Thymus (tissue), 11 donors: Measurements from ENCODE around the gene EOLA2. TPM values are rescaled to one million over a fixed set of nuclear protein-coding genes. Genes with fewer than 3 reads are reported as not detected.
"Not testable (repeated sequence)": the region's sequence is repeated elsewhere in the genome, so short reads cannot be mapped to it uniquely, and the experiment has no call there.

Experiments
- DNase-seq, 9 donors: peaks; one replicate each; pipeline ENCODE4 v3.0.0-alpha.2; 2013; ENCODE audit warnings: low spot score in 9 of 9, low read depth in 6 of 9, missing footprints in 1 of 9
- H3K27ac ChIP-seq, 2 donors: one replicate each; pipeline ENCODE4 v1.5.1; 2013; ENCODE audit warnings: control low read depth in 1 of 2, low read depth in 1 of 2, low read length in 1 of 2, mild to moderate bottlenecking in 1 of 2, moderate library complexity in 1 of 2
- H3K27me3 ChIP-seq, 2 donors: one replicate each; pipeline ENCODE4 v1.5.1; 2013; ENCODE audit warnings: low read length in 1 of 2; ENCODE audit not compliant: control insufficient read depth in 2 of 2, insufficient read depth in 1 of 2
- H3K36me3 ChIP-seq, 2 donors: one replicate each; pipeline ENCODE4 v1.5.1; 2013; ENCODE audit warnings: low read length in 1 of 2, mild to moderate bottlenecking in 1 of 2, moderate library complexity in 1 of 2; ENCODE audit not compliant: control insufficient read depth in 2 of 2, insufficient read depth in 2 of 2
- H3K4me1 ChIP-seq, 2 donors: one replicate each; pipeline ENCODE4 v1.5.1; 2013; ENCODE audit warnings: low read length in 2 of 2; ENCODE audit not compliant: control insufficient read depth in 2 of 2, insufficient read depth in 2 of 2
- H3K4me3 ChIP-seq, 2 donors: one replicate each; pipeline ENCODE4 v1.5.1; 2013; ENCODE audit warnings: low read length in 2 of 2, control low read depth in 1 of 2, mild to moderate bottlenecking in 1 of 2
- H3K9me3 ChIP-seq, 2 donors: one replicate each; pipeline ENCODE4 v1.5.1; 2013; ENCODE audit warnings: low read length in 1 of 2, mild to moderate bottlenecking in 1 of 2; ENCODE audit not compliant: control insufficient read depth in 2 of 2, insufficient read depth in 1 of 2
- WGBS: extraction: QIAGEN DNeasy Blood & Tissue Kit; methylation state at CpG from one replicate; pipeline ENCODE4 v1.1.7; 2013; 5-methylcytosine and 5-hydroxymethylcytosine counted together
- polyA plus RNA-seq: library from polyadenylated mRNA; stranded (reverse); fragments of 200-250 nt; gene quantifications from one replicate; pipeline ENCODE4 v1.2.3, GENCODE V29; 2013
- total RNA-seq: library from RNA; stranded (reverse); fragments of 120-200 nt; gene quantifications from one replicate; pipeline ENCODE4 v1.2.4, GENCODE V29; 2013
- donor health status: healthy.

Gene EOLA2
- total and polyA plus RNA-seq, 2 donors, result 20.4 to 57.3 TPM

- Histone ChIP-seq H3K4me3 (no peak overlapping the region), H3K9me3 (no peaks in the 10 kb centered on the region), H3K27me3 (no peaks in the 10 kb centered on the region), H3K4me1 (no peaks in the 10 kb centered on the region), H3K27ac (no peak overlapping the region), H3K36me3 (peaks cover 2 to 9% of the 10 kb centered on the region in 2 donors)
- WGBS, result 16% methylated on average over 1 of the region's 1 CpG
- DNase-seq, result peak in 5 of 9 donors; percentile 4 to 37 (median 13)
Measured at GRCh38 chrX:149950681-149951080, 12.4 kb upstream of the EOLA2 start.

- H3K4me1 ChIP-seq, result no peaks in the 10 kb centered on the region
- 93% methylated on average over 6 of the region's 6 CpGs for WGBS
- H3K27me3 ChIP-seq, result no peaks in the 10 kb centered on the region
- DNase-seq, result no peak
- no peak overlapping the region for H3K4me3 ChIP-seq
- peaks cover 2 to 12% of the 10 kb centered on the region in 2 donors for H3K36me3 ChIP-seq
- no peaks in the 10 kb centered on the region for H3K9me3 ChIP-seq
- H3K27ac ChIP-seq, result no peak overlapping the region
Measured at GRCh38 chrX:149949743-149950436, 11.6 kb upstream of the EOLA2 start.

- H3K27me3 ChIP-seq, result no peaks in the 10 kb centered on the region
- no peaks in the 10 kb centered on the region for H3K4me1 ChIP-seq
- H3K4me3 ChIP-seq, result no peak overlapping the region
- DNase-seq, result no peak
- peaks cover 5 to 15% of the 10 kb centered on the region in 2 donors for H3K36me3 ChIP-seq
- H3K9me3 ChIP-seq, result no peaks in the 10 kb centered on the region
- H3K27ac ChIP-seq, result no peak overlapping the region
- 59% methylated on average over 3 of the region's 3 CpGs for WGBS
Measured at GRCh38 chrX:149948016-149948415, 9.7 kb upstream of the EOLA2 start.

- WGBS, result no CpG with 5 or more reads among the region's 3 CpGs
- DNase-seq, result not testable (repeated sequence)
- peaks cover 5 to 15% of the 10 kb centered on the region in 2 donors for H3K36me3 ChIP-seq
Measured at GRCh38 chrX:149946932-149947331, 8.6 kb upstream of the EOLA2 start.

GRCh38 chrX:149945820-149946219, 7.5 kb upstream of the EOLA2 start:
- not testable (repeated sequence) for H3K9me3 ChIP-seq, H3K4me1 ChIP-seq, H3K27ac ChIP-seq, H3K27me3 ChIP-seq, H3K4me3 ChIP-seq, DNase-seq
- H3K36me3 ChIP-seq, result peaks cover 5 to 15% of the 10 kb centered on the region in 2 donors
- 99% methylated on average over 7 of the region's 9 CpGs for WGBS

More at GRCh38 chrX:149946932-149947331, 8.6 kb upstream of the EOLA2 start:
- not testable (repeated sequence) for H3K9me3 ChIP-seq, H3K27ac ChIP-seq, H3K4me1 ChIP-seq, H3K27me3 ChIP-seq, H3K4me3 ChIP-seq

- H3K9me3 ChIP-seq, DNase-seq, H3K27ac ChIP-seq, H3K27me3 ChIP-seq, H3K4me3 ChIP-seq, H3K4me1 ChIP-seq: not testable (repeated sequence)
- peaks cover 5 to 15% of the 10 kb centered on the region in 2 donors for H3K36me3 ChIP-seq
- 97% methylated on average over 11 of the region's 11 CpGs for WGBS
Measured at GRCh38 chrX:149945087-149945670, 6.9 kb upstream of the EOLA2 start.

GRCh38 chrX:149940674-149941024, 2.4 kb upstream of the EOLA2 start:
- 36% methylated on average over 10 of the region's 11 CpGs for WGBS
- DNase-seq, result not testable (repeated sequence)

GRCh38 chrX:149939905-149940673, 1.8 kb upstream of the EOLA2 start:
- peaks cover 0 to 9% of the 10 kb centered on the region in 2 donors for H3K4me1 ChIP-seq
- H3K27ac ChIP-seq, result peak overlapping the region; percentile 92 to 98
- H3K9me3 ChIP-seq, result peaks cover 0 to 8% of the 10 kb centered on the region in 2 donors
- WGBS, result under 1% methylated on average over 27 of the region's 27 CpGs
- peak; percentile 72 to 95 (median 89) for DNase-seq
- H3K4me3 ChIP-seq, result peak overlapping the region; percentile 49 to 59
- H3K36me3 ChIP-seq, result peaks cover 3% of the 10 kb centered on the region in 2 donors
- H3K27me3 ChIP-seq, result no peaks in the 10 kb centered on the region

More at GRCh38 chrX:149940674-149941024, 2.4 kb upstream of the EOLA2 start:
- peak overlapping the region in 1 of 2 donors; percentile 2 for H3K4me3 ChIP-seq
- H3K27ac ChIP-seq, result peak overlapping the region in 1 of 2 donors; percentile 98
- not testable (repeated sequence) for H3K4me1 ChIP-seq, H3K36me3 ChIP-seq, H3K27me3 ChIP-seq, H3K9me3 ChIP-seq

- Histone ChIP-seq H3K9me3 (peaks cover 0 to 8% of the 10 kb centered on the region in 2 donors), H3K27ac (peak overlapping the region; percentile 92 to 98), H3K4me3 (peak overlapping the region; percentile 49 to 59), H3K4me1 (peaks cover 0 to 9% of the 10 kb centered on the region in 2 donors), H3K27me3 (no peaks in the 10 kb centered on the region), H3K36me3 (peaks cover 3% of the 10 kb centered on the region in 2 donors)
- no peak for DNase-seq
- 1% methylated on average over 15 of the region's 17 CpGs for WGBS
Measured at GRCh38 chrX:149939655-149939904, 1.3 kb upstream of the EOLA2 start.
